Measurements from ENCODE around the gene SELENOM.

SELENOM gene

GRCh38 chr22:31106731-31107177 is 614 bp downstream of the SELENOM start:
- DNase-seq (ENCODE audit: low read depth, low spot score) = no peak
- POLR2A ChIA-PET = interaction anchor here (0.9 to 2.3 kb wide), 6 partner anchors 18 to 138 kb away, joined by 3 to 14 read pairs (median 4); partner anchors contain the start of genes LIMK2, SMTN and TUG1
- CTCF ChIA-PET = interaction anchor here (0.7 to 8.9 kb wide), 16 partner anchors 10 to 205 kb away, joined by 4 to 160 read pairs (median 18); partner anchors contain the start of genes LIMK2, PLA2G3, RNF185 and SMTN
- peak overlapping the region; percentile 97 for H3K4me3 ChIP-seq (ENCODE audit: low read depth, low read length)
- no peak for TF ChIP-seq CTCF (IDR thresholded peaks at IDR 0.05; ENCODE audit: insufficient read depth, low read length, missing control alignments)

DNA sequence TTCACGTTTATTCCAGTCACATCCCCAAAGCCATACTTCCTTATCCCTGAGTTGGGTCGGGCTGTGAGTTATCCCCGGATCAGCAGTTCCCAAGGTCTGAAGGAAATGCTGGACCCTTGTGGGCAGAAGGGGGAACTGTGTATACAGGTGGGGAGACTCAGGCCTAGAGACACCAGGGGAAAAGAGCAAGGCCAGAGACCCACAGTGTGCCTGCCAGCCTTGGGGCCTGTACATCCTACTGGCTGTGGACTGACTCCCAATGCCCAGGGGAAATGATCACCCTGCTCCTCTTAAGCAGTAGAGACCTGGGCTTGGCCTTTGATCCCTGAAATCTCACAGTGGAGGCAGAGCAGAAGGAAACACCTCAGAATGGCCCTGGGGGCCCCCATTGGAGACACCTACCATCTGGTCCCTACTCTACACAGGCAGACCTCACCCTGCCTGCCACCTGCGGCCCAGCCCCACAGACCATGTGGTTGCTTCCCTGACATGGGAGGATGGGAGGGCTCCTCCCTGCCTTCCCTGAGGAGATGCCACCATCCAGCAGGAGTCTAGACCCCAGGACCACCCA is 1.3 kb downstream of the SELENOM start:
- H3K4me3 ChIP-seq (ENCODE audit: low read depth, low read length) = peak overlapping the region; percentile 97
- ChIA-PET CTCF (interaction anchor here (0.6 to 8.9 kb wide), 6 partner anchors 19 to 159 kb away, joined by 3 to 160 read pairs (median 36); partner anchors contain the start of genes LIMK2, RNF185 and SMTN), POLR2A (interaction anchor here (1.1 to 2.3 kb wide), 2 partner anchors 21 to 25 kb away, joined by 3 to 12 read pairs; partner anchors contain the start of gene SMTN)
- no peak for TF ChIP-seq CTCF (IDR thresholded peaks at IDR 0.05; ENCODE audit: insufficient read depth, low read length, missing control alignments)
- DNase-seq (ENCODE audit: low read depth, low spot score) = no peak

DNA sequence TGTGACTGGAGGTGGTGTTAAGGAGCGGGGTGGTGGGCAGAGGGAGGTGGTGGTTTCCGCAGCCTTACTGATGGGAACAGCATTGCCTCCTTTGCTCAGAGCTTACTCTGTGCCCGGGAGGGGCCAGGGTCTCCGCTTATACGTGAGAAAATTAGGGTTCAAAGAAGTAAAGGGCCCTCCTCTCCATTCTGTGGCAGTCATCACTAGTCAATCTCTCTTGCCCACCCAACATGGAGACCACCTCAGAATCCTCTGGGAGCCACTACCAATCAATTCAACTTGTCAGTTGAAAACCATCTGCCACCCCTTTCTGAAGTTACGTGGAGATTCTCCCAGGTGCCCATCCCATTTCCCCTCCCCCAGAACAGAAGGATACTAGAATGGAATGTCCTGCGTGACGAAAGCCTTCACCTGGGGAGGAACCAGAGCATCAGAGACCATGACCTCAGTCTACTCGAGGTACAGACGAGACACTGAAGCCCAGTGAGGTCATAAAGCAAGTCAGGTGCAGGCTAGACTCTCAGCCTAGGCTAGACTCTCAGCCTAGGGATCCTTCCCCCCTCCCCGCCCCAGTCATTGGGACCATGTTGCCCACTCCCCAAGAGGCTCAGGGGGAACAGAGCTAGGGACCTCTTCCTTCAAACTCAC is 2.0 kb downstream of the SELENOM start:
- TF ChIP-seq CTCF (IDR thresholded peaks at IDR 0.05; ENCODE audit: insufficient read depth, low read length, missing control alignments) = no peak
- DNase-seq (ENCODE audit: low read depth, low spot score) = no peak
- H3K4me3 ChIP-seq (ENCODE audit: low read depth, low read length) = peak overlapping the region; percentile 97
- POLR2A ChIA-PET = interaction anchor here (2.1 to 2.3 kb wide), 2 partner anchors 10 to 20 kb away, joined by 12 read pairs; no protein-coding TSS in a partner anchor
- CTCF ChIA-PET = interaction anchor here (0.6 to 8.9 kb wide), 5 partner anchors 18 to 167 kb away, joined by 3 to 157 read pairs (median 3); partner anchors contain the start of genes LIMK2 and SMTN

DNA sequence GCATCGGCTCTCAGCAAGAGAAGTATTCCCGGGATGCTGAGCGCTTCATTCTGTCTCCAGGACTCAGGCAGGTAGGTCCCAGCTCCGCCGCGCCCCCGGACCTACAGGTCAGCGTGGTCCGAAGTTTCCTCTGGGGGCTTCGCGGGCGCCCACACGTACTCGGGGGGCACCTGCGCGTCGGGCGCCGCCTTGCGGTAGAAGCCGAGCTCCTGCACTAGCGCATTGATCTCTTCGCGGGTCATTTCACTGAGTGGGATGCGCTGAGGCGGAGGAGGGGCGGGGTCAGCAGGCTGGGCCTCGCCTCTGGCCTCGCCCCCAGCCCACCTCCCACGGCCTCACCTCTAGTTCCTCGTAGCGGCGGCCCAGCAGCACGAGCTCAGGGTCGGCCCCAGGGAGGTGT is 2.5 kb downstream of the SELENOM start:
- no peak overlapping the region; the same call in 1 of the 2 replicates for H3K4me3 ChIP-seq (ENCODE audit: low read depth, low read length)
- CTCF ChIA-PET = interaction anchor here (1.1 to 8.9 kb wide), 3 partner anchors 18 to 168 kb away, joined by 3 to 157 read pairs (median 5); partner anchors contain the start of genes LIMK2 and SMTN
- DNase-seq (ENCODE audit: low read depth, low spot score) = no peak
- POLR2A ChIA-PET = interaction anchor here (2.1 to 2.3 kb wide), 2 partner anchors 9 to 20 kb away, joined by 12 read pairs; no protein-coding TSS in a partner anchor
- TF ChIP-seq CTCF (IDR thresholded peaks at IDR 0.05; ENCODE audit: insufficient read depth, low read length, missing control alignments) = peak; percentile 31

- no peak for DNase-seq (ENCODE audit: low read depth, low spot score)
- ChIA-PET POLR2A (interaction anchor here (2.1 to 2.3 kb wide), 2 partner anchors 8 to 19 kb away, joined by 12 read pairs; no protein-coding TSS in a partner anchor), CTCF (interaction anchor here (1.1 to 8.9 kb wide), 3 partner anchors 17 to 169 kb away, joined by 3 to 157 read pairs (median 12); partner anchors contain the start of gene SMTN)
- H3K4me3 ChIP-seq (ENCODE audit: low read depth, low read length) = no peak overlapping the region
- TF ChIP-seq CTCF (IDR thresholded peaks at IDR 0.05; ENCODE audit: insufficient read depth, low read length, missing control alignments) = no peak
These were observed 3.3 kb downstream of the SELENOM start for GRCh38 chr22:31103899-31104694.

All from AG04449 (cell line).